H1 (cell line): ENCODE data around the gene GLDC. TPM values are rescaled to one million over a fixed set of nuclear protein-coding genes. Genes with fewer than 3 reads are reported as not detected.

Experiments used
- KDM5A ChIP-seq: fragments of 200-600 bp; IDR thresholded peaks from 2 replicates; pipeline ENCODE4 v1.7.1; 2012; ENCODE audit warnings: mild to moderate bottlenecking, low read length, inconsistent platforms, mixed read lengths
- polyA plus RNA-seq, 7 experiments: library from polyadenylated mRNA; depleted of rRNA in 3 of 7; stranded (reverse) in 5 of 7; unstranded in 2 of 7; fragments of >200 nt in 5 of 7; fragments of 200-250 nt in 2 of 7; gene quantifications; 1 replicate in 5 of 7; 2 replicates in 1 of 7; 4 replicates in 1 of 7; pipeline versions ENCODE4 v1.2.1 to v1.2.3, GENCODE V29; 2011 to 2013; ENCODE audit warnings: missing spikeins in 2 of 7, mixed read lengths in 2 of 7
- total RNA-seq: library from RNA; stranded (reverse); fragmentation: NEBNext Ultra II Directional; extraction: Animal tissue kit (Norgen Biotek cat#: 25700); gene quantifications from 2 replicates; pipeline ENCODE4 v1.2.1, GENCODE V29; 2021

The GLDC gene
- total and polyA plus RNA-seq, 2 of the 8 experiments (the other 6 are each of a cell fraction or from before 2014, with no cell fraction given) = 48.8 to 101 TPM

- TF ChIP-seq KDM5A = no peak
- TF ChIP-seq, all 59 proteins: peak for 0
These were observed 4.0 kb downstream of the GLDC start (continued) for GRCh38 chr9:6641561-6641960.
